ENCODE results near the gene OAS3. TPM values are rescaled to one million over a fixed set of nuclear protein-coding genes. Genes with fewer than 3 reads are reported as not detected.
A peak's percentile ranks its signal among the peaks of the same experiment; 100 is the strongest.
"Not testable (repeated sequence)": the region's sequence is repeated elsewhere in the genome, so short reads cannot be mapped to it uniquely, and the experiment has no call there.

OAS3 gene
- total RNA-seq, 4 donors from 2014 or later: 19.5 to 30.0 (median 24.1) TPM

DNA sequence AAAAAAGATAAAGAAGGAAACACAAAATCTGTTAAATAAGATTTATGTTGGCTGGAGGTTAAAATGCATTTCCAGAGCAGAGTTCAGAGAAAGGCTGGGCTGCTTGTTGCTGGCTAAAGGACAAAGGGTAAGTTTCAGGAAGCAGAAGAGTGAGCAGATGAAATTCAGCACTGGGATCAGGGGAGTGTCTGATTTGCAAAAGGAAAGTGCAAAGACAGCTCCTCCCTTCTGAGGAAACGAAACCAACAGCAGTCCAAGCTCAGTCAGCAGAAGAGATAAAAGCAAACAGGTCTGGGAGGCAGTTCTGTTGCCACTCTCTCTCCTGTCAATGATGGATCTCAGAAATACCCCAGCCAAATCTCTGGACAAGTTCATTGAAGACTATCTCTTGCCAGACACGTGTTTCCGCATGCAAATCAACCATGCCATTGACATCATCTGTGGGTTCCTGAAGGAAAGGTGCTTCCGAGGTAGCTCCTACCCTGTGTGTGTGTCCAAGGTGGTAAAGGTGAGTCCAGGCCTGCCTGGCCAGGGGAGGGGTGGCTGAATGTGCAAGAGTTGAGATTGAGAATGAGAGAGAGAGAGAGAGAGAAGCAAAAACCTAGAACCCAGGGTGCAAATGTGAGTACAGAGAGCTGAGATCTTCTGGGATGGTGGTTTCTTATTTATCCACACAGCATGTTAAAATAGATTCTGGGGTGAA, 31.4 kb upstream of the OAS3 start, which contains the start of gene OAS1:
TSS of gene OAS1 (plus strand) at position 251 of the 703 bp plus-strand sequence. CDS start at position 329, 78 bp downstream.
- WGBS: 0% methylated on average over 4 of the region's 4 CpGs
- TF ChIP-seq EP300 (IDR thresholded peaks at IDR 0.05) (no peak), POLR2A (IDR thresholded peaks at IDR 0.05) (no peak), POLR2AphosphoS5 (IDR thresholded peaks at IDR 0.05) (no peak)
- peaks cover 53% of the 10 kb centered on the region for H3K4me1 ChIP-seq
- peaks cover 12% of the 10 kb centered on the region for H3K36me3 ChIP-seq
- peak within 1 kb of the TSS; percentile 47 for H3K4me3 ChIP-seq
- H3K27ac ChIP-seq: peak within 1 kb of the TSS; percentile 78
- H3K9me3 ChIP-seq: no peaks in the 10 kb centered on the region
- no peaks in the 10 kb centered on the region for H3K27me3 ChIP-seq
- DNase-seq (ENCODE audit: low spot score in 2 of 2): no peak

DNA sequence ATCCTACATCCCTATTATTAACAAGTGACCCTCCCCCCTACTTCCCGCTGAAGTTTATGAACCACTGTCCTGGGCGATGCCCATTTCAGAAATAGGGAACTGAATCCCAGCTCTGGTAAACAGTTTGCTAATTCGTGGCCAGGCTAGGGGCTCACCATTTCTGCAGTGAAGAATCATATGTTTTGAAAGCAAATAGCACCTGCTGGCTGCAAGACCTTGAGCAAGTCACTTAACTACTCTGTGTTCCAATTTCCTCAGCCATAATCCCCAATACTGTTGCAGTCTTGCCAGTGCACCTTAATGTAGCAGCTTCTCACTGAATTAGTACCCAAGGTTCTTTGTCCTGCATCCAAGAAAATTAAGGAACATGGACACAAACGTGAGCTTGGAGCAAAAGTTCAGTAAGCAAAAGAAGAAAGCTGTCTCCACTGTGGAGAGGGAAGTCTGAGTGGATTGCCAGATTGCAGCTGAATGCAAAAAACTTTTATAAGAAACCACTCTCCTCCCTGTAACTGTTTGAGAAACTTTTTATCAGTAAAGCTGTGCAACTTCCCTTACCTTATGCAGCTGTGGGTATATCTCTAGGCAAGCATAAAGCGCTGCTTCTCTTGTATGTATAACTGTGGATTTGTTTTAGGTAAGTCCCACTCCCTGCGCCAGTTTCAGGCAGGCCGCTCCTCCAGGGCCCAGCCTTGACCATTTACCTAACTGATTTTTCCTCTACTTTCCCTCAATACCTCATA, 30.7 kb upstream of the OAS3 start:
- H3K4me3 ChIP-seq: peak overlapping the region; percentile 47

DNA sequence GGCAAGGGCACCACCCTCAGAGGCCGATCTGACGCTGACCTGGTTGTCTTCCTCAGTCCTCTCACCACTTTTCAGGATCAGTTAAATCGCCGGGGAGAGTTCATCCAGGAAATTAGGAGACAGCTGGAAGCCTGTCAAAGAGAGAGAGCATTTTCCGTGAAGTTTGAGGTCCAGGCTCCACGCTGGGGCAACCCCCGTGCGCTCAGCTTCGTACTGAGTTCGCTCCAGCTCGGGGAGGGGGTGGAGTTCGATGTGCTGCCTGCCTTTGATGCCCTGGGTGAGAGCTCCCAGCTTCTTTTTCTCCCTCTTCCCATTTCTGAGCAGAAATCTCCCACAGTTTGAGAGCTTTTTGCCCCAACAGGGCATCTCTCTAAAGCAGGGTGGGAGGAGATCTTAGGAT, 29.7 kb upstream of the OAS3 start:
- no peaks in the 10 kb centered on the region for H3K27me3 ChIP-seq
- H3K4me1 ChIP-seq: peaks cover 53% of the 10 kb centered on the region
- H3K27ac ChIP-seq: no peak overlapping the region
- TF ChIP-seq POLR2A (IDR thresholded peaks at IDR 0.05) (no peak), POLR2AphosphoS5 (IDR thresholded peaks at IDR 0.05) (no peak), EP300 (IDR thresholded peaks at IDR 0.05) (no peak)
- TF ChIP-seq, protein P1, sequence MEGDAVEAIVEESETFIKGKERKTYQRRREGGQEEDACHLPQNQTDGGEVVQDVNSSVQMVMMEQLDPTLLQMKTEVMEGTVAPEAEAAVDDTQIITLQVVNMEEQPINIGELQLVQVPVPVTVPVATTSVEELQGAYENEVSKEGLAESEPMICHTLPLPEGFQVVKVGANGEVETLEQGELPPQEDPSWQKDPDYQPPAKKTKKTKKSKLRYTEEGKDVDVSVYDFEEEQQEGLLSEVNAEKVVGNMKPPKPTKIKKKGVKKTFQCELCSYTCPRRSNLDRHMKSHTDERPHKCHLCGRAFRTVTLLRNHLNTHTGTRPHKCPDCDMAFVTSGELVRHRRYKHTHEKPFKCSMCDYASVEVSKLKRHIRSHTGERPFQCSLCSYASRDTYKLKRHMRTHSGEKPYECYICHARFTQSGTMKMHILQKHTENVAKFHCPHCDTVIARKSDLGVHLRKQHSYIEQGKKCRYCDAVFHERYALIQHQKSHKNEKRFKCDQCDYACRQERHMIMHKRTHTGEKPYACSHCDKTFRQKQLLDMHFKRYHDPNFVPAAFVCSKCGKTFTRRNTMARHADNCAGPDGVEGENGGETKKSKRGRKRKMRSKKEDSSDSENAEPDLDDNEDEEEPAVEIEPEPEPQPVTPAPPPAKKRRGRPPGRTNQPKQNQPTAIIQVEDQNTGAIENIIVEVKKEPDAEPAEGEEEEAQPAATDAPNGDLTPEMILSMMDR (IDR thresholded peaks at IDR 0.05): no peak
- peaks cover 12% of the 10 kb centered on the region for H3K36me3 ChIP-seq
- H3K4me3 ChIP-seq: peak overlapping the region; percentile 47
- WGBS: 65% methylated on average over 12 of the region's 12 CpGs
- DNase-seq (ENCODE audit: low spot score in 2 of 2): no peak
- peaks cover 6% of the 10 kb centered on the region for H3K9me3 ChIP-seq

More for the DNA sequence above, 30.7 kb upstream of the OAS3 start:
- no peak for DNase-seq (ENCODE audit: low spot score in 2 of 2)
- H3K36me3 ChIP-seq: peaks cover 12% of the 10 kb centered on the region
- H3K27ac ChIP-seq: peak overlapping the region; percentile 78
- H3K4me1 ChIP-seq: peaks cover 53% of the 10 kb centered on the region
- TF ChIP-seq EP300 (IDR thresholded peaks at IDR 0.05) (no peak), POLR2AphosphoS5 (IDR thresholded peaks at IDR 0.05) (no peak), POLR2A (IDR thresholded peaks at IDR 0.05) (no peak)
- TF ChIP-seq, protein P1 (IDR thresholded peaks at IDR 0.05): no peak
- no peaks in the 10 kb centered on the region for H3K27me3 ChIP-seq
- 67% methylated on average over 7 of the region's 7 CpGs for WGBS
- no peaks in the 10 kb centered on the region for H3K9me3 ChIP-seq

DNA sequence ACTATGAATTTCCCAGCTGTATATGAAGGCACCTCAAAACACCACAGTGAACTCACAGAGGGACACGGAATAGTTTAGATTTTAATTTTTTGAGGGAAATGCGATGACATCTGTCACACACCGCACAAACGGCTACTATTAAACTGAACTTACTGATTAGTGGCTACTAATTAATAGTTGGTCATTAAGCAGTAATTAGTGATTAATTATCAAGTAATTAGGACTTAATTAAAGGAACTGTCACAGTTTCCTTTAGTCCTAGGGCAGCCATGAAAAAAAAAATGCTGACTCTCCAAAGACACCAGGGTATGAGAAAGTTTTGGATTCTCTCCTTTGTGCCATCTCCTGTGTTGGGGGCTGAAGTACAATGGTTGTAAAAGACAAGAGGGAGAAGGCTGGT, 28.6 kb upstream of the OAS3 start:
- peaks cover 8% of the 10 kb centered on the region for H3K9me3 ChIP-seq
- 100% methylated on average over 4 of the region's 4 CpGs for WGBS
- no peak overlapping the region for H3K27ac ChIP-seq
- TF ChIP-seq POLR2A (IDR thresholded peaks at IDR 0.05) (no peak), POLR2AphosphoS5 (IDR thresholded peaks at IDR 0.05) (no peak), EP300 (IDR thresholded peaks at IDR 0.05) (no peak)
- TF ChIP-seq, protein P1 (IDR thresholded peaks at IDR 0.05): no peak
- no peak for DNase-seq (ENCODE audit: low spot score in 2 of 2)
- no peak overlapping the region for H3K4me3 ChIP-seq
- no peaks in the 10 kb centered on the region for H3K27me3 ChIP-seq
- peaks cover 46% of the 10 kb centered on the region for H3K4me1 ChIP-seq
- H3K36me3 ChIP-seq: peaks cover 12% of the 10 kb centered on the region

DNA sequence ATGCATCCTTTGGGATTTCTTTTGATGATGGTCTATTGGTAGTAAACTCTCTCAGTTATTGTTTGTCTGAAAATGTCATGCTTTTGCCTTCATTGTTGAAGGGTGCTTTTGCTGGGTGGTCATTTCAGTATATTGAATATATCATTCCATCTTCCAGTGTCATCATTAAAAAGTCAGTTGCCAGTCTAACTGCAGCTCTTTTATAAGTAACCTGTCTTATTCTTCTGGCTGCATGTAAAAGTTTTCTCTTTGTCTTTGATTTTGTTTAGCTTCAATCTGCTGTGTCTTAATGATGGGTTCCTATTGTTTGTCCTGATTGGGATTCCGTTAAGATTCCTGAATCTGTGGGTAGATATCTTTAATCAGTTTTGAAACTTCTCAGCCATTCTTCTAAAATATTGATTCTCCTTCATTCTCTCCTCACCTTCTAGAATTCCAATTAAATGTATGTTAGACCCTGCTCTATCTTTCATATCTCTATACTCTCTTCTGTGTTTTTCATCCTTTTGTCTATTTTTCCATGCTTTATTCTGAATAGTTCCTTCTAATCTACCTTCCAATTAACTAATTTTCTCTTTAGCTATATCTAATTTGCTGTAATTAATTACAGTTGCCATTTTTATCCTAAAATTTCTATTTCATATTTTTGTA, 25.1 kb upstream of the OAS3 start:
- Histone ChIP-seq H3K9me3 (peaks cover 8% of the 10 kb centered on the region), H3K4me3 (no peak overlapping the region), H3K36me3 (peaks cover 22% of the 10 kb centered on the region), H3K27ac (no peak overlapping the region), H3K4me1 (peaks cover 24% of the 10 kb centered on the region), H3K27me3 (no peaks in the 10 kb centered on the region)
- no peak for DNase-seq (ENCODE audit: low spot score in 2 of 2)
- TF ChIP-seq, protein P1 (IDR thresholded peaks at IDR 0.05): no peak
- TF ChIP-seq POLR2AphosphoS5 (IDR thresholded peaks at IDR 0.05) (no peak), POLR2A (IDR thresholded peaks at IDR 0.05) (no peak), EP300 (IDR thresholded peaks at IDR 0.05) (no peak)
- 100% methylated on average over 1 of the region's 1 CpG for WGBS

DNA sequence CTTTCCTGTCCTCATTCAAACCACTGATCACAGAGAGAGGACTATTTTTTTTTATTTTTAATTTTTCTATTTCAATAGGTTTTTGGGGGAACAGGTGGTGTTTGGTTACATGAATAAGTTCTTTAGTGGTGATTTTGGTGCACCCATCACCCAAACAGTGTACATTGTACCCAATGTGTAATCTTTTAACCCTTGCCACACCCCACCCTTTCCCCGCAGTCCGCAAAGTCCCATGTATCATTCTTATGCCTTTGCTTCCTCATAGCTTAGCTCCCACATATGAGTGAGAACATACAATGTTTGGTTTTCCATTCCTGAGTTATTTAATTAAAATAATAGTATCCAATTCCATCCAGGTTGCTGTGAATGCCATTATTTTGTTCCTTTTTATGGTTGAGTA, 24.4 kb upstream of the OAS3 start:
- H3K4me3 ChIP-seq; H3K27me3 ChIP-seq; H3K9me3 ChIP-seq; H3K27ac ChIP-seq; DNase-seq (ENCODE audit: low spot score in 2 of 2): not testable (repeated sequence)
- 99% methylated on average over 2 of the region's 2 CpGs for WGBS
- Histone ChIP-seq H3K36me3 (peaks cover 23% of the 10 kb centered on the region), H3K4me1 (peaks cover 18% of the 10 kb centered on the region)

Data from suprapubic skin (tissue), 4 donors.